Forelimb muscle (tissue), 1 donor: ENCODE measurements around the gene ATP6V1G3. TPM values are rescaled to one million over a fixed set of nuclear protein-coding genes. Genes with fewer than 3 reads are reported as not detected.
"Not testable (repeated sequence)": the region's sequence is repeated elsewhere in the genome, so short reads cannot be mapped to it uniquely, and the experiment has no call there.

Source experiments
- DNase-seq: peaks from one replicate; pipeline ENCODE4 v3.0.0-alpha.2; 2013; ENCODE audit warnings: low read depth
- polyA plus RNA-seq: library from polyadenylated mRNA; unstranded; fragments of 120-200 nt; gene quantifications from one replicate; pipeline ENCODE4 v1.2.1, GENCODE V29; 2013; ENCODE audit not compliant: insufficient read length

ATP6V1G3 gene, protein sequence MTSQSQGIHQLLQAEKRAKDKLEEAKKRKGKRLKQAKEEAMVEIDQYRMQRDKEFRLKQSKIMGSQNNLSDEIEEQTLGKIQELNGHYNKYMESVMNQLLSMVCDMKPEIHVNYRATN
- not detected for polyA plus RNA-seq

DNA sequence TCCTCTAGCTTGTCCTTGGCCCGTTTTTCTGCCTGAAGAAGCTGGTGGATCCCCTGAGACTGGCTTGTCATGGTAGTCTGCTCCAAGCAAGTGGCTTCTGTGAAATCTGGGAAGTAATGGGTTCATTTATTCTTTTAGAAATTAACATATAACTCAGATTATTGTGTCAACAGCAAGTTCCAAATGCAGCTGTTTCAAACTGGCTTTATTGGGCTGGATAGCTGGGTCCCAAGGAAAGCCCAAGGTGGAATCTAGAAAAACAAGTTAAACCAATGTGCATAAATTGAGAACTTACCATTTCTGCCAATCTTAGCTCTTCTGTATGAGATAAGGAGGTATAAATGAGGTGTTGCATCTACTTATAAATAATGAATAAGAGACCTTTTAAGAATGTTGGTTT lies at the start of gene ATP6V1G3:
Gene ATP6V1G3, minus strand, starts transcription at position 101 of the 400 bp plus-strand sequence. Its CDS starts 30 bp downstream, at position 71.
- DNase-seq, result no peak

DNA sequence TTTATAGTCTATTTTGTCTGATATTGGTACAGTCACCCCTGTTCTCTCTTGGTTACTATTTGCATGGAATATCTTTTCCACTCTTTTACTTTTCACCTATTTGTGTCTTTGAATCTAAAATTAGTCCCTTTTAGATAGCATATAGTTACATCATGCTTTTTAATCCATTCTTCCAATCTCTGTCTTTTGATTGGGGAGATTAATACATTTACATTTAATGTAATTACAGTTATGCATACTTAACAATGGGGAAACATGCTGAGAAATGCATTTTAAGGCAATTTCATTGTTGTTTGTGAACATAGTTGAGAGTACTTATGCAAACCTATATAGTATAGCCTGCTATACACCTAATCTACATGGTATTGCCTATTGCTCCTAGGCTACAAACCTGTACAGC lies 48.4 kb upstream of the ATP6V1G3 start:
- no peak for DNase-seq

DNA sequence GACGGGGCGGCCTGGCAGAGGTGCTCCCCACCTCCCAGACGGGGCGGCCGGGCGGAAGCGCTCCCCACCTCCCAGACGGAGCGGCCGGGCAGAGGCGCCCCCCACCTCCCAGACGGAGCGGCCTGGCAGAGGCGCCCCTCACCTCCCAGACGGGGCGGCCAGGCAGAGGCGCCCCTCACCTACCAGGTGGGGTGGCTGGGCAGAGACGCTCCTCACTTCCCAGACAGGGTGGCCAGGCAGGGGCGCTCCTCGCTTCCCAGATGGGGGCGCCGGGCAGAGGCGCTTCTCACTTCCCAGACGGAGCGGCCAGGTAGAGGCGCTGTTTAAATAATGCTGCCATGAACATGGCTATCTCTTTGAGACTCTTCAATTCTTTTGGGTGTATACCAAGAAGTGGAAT lies 43.7 kb upstream of the ATP6V1G3 start:
- no peak for DNase-seq

DNA sequence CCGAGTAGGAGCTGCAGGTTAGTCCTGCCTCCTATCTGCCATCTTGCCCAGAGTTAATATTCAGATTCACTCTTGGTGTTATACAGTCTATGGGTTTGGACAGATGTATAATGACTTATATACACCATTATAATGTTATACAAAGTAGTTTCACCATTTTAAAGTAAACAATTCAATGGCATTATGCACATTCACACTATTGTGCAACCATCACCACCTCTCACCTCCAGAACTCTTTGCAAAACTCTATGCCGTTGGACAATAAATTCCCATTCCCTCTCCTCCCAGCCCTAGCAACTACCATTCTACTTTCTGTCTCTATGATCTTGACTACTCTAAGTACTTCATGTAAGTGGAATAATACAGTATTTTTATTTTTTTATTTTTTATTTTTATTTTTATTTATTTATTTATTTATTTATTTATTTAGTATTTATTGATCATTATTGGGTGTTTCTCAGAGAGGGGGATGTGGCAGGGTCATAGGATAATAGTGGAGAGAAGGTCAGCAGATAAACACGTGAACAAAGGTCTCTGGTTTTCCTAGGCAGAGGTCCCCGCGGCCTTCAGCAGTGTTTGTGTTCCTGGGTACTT lies 42.8 kb upstream of the ATP6V1G3 start:
- not testable (repeated sequence) for DNase-seq

DNA sequence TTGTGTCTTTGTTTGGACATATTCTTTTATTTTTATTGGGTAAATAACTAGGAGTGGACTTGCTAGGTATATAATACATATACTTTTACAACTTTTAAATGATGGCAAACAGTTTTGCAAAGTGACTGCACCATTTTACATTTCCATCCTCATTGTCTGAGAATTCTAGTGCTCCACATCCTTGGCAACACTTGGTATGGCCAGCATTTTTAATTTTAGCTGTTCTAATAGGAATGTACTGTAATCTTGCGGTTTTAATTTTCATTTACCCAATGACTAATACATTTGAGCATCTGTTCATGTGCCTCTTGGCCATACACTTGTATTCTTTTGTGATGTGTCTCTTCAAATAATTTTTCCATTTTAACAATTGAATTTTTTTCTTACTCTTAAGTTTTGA lies 37.0 kb upstream of the ATP6V1G3 start:
- DNase-seq, result no peak

DNA sequence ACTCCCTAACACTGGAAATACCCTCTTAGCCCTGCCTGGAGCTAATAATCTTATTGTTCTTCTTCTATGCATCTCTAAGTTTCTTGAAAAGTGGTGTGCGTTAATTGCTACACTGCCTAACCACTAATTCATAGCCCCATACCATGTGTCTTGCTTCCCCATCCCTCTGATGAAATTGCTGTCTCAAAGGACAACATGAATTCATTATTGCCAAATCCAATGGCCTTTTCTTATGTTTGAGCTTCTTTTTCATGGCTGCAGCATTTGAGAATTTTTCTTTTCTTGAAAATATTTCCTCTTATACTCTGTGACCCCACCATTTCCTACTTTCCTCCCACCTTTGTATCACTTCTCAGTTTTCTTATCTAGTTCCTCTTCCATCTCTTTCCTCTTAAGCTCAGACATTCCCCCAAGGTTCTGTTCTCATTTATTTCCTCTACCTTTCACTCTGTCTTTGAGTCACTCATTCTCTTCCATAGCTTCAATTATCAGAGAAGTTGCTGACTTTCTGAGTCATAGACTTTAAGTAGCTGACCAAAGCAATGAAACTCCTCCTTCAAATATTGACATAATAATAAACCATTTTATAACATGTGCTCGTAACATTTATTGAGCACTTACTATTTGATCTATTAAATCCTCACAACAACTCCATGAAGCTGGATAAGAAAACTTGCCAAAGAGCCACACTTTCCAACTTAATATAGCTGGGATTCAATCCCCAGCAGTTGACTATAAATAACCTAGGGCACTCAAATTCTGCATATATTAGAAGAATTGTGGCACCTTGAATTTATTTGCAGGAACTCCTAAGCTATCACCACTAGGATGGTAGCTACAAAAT lies 35.5 kb upstream of the ATP6V1G3 start:
- no peak for DNase-seq

DNA sequence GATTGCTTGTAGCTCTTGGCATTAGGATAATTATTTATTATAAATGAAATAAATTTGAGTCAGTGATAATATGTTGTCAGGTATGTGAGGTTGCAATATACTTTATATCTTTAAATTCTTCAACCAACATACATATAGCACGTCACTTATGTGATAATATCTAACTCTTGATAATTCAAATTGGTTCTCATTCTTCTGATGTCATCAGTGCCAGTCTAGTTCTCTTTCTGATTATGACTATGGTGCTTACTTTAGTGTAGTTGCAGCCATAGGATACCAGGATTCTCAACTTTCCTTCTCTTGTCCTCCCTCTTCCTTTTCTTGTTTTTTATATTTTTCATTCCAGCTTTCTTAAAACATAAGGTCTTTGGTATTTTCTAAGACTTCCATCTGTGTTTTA lies 34.8 kb upstream of the ATP6V1G3 start:
- no peak for DNase-seq

DNA sequence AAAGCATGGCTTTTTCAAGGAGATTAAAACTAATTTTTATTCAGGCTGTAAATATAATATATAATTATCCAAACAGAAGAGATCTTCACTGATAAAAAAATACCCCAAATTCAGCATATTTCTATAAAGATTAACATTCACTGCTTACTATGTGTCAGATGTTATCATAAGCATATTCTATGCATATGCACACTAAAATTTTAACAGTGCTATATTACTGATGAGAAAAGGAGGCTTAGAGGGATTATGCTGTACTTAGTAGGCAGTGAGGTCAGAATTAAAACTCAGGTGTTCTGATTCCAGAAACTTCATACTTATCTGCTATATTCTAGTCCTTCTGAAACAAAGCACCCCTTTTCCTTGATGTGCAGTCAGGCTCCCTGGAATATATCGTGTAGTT lies 33.8 kb upstream of the ATP6V1G3 start:
- DNase-seq, result no peak

DNA sequence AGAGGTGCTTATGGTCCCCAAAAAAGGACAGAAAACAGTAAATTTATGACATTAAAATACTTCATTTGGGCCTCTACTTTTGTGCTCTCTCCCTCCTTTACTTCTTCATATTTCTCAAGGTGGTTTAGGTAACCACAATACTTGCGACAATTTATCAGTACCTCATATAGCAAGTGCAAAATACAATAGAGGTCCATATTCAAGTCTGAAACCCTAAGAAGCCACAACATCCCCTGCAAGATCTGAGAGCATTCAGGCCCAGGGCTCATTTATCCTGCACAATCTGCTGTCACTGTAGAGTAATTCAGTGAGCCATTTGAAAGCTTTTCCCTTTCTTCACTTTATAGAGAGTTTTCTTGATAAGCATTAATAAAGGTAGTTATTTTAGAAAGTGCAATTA lies 24.2 kb upstream of the ATP6V1G3 start:
- no peak for DNase-seq

DNA sequence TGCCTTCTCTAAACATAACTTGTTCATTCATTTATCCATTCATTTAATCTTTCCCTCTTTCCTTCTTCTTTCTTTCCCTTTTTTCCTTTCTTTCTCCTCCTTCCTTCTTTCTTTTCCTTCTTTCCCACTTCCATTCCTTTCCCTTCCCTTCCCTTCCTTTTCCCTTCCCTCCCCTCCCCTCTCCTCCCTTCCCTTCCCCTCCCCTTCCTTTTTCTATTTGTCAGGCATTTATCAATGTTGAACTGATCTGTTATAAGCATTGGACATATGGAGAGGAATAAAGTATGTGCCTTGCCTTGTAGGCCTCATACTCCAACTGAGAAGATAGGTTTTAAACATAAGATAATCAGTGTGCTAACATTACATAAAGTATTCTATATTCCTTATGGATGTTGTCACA lies 23.7 kb upstream of the ATP6V1G3 start:
- DNase-seq, result no peak

DNA sequence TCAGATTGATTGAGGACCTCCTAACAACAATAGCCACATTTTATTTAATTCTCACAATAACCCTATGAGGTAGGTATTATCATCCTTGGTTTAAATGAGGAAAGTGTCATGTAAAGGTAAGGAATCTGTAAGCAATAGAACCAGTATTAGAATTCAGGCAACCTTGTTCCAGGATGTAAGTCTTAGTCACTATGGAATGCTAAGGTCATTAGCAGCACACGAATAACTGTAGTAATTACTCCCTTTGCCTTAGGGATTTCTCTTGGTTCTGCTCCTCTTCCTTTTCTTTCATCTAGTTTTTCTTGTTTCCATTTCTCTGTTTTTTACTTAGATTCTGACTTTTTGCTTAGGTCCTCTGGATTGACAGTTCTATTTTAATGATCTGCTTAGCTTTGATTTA lies 23.1 kb upstream of the ATP6V1G3 start:
- no peak for DNase-seq

DNA sequence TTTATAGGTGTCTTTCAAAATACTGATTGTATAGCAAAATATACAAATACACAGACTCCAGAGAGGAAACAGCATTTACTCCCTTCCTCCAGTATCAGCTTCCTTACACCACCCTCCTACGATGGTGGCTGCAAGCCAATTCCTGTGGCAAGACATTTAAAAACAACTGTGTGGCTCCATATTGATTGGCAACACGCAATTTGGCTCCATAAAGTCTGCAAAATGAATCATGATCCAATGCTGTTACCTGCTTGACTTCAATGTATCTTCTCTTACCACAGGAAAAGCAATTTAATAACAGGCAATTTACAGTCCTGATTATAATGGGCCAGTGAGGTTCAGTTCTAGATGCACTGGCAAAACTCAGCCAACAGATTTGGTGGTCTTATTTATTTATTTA lies 19.7 kb upstream of the ATP6V1G3 start:
- no peak for DNase-seq

DNA sequence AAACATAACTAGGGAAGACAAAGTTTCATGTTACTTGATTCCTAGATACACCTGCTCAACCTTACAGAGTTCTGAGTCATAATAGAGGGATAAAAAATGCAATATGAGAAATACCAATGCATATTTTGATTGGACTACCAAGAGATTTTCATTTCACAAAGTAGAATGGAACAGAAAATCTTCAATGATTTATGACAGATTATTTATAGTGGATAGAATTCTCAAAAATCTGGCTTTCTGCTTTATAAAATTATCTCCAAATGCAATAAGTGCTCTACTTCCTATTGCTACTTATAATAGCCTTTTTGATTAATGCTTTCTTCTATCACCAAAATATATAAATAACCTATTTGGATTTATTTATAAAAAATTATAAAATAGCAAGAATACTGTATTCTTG lies 18.9 kb upstream of the ATP6V1G3 start:
- DNase-seq, result no peak

DNA sequence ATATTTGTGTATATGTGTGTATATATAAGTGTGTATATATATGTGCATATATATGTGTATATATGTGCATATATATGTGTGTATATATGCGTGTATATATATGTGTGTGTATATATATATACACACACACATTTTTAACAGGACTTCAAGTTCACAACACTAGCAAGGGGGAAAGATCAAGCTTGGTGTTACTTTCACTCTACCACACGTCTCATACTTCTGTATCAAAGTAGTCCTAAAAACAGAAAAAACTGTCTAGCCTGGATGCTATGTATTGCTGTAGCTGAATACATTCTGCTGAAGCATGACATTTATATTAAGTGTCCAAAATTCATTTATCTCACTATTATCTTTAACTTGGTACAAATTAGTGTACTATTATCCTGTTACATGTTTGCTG lies 17.9 kb upstream of the ATP6V1G3 start:
- DNase-seq, result no peak

DNA sequence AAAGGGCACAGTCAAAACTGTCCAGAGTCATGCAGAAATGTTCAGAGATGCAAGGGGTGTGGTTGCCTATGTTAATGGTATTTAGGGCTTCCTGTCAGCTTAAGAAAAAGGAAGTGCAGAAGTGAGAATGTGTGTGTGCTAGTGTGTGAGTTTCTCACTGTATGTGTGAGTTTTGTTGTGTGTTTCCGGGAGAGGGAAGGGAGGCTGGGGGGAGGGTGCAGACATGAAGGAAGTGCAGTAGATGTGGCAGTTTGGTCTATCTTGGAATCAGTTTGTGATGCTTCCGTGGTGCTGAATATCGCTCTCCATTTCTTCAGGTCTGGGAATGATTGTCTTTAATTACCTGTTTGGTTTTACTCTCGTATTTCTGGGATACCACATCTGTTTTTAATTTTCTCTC lies 16.5 kb upstream of the ATP6V1G3 start:
- peak; percentile 25 for DNase-seq

DNA sequence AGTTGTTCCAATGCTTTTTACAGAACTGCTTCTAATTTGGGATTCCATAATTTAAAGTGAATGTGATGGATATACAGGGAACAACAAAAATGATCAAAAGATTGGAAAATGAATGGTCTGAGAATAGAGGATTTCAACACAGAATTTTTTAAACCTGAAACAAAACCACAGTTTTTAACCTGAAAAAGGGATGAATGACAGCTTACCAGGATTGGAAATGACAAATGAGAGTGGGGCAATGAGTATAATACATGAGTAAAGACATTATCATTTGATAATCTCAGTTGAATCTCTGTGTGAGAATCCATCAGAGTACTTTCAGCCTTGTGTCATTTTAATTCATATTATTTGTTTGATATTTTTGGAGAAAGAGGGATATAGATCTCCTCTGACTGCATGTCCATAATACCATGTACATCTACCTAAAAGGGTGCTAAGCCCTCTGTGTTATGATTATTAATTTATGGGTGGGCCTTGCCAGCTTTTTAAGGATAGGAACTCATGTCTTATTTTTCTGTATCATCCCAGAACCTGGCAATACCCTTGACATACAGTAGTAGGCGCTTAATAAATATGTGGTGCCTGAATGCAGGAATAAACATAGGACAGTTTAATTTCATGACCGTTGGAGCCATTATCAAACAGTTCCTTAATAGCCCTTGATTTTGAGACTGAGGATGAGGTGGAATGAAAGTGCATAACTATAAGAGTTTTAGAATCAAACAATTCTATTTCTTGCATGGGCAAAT lies 12.4 kb upstream of the ATP6V1G3 start:
- DNase-seq, result no peak

DNA sequence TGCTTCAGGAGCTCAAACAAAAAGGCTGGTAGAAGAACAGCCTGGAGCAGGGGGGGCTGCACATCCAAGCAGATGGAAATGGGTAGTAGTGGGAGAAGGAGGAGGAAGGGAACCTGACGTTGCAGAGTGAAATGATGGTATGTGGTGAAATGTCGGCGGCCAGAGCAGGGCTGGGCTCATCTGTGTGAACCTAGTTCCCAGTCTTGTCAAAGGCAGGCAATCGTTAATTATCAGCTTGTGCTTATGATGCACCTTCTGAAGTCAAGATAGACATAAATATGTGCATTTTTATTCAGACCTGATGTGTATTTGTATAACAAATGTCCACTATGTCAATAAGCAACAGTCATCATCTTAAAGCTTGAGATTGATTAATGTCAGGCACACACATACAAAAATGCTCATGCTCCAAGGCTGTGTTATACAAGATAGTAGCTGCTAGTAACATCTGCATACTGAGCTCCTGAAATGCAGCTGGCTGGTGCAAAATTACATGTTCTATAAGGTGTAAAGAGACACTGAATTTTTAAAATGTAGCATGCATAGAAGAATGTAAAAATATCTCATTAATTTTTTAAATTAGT lies 10.6 kb upstream of the ATP6V1G3 start:
- DNase-seq, result no peak

DNA sequence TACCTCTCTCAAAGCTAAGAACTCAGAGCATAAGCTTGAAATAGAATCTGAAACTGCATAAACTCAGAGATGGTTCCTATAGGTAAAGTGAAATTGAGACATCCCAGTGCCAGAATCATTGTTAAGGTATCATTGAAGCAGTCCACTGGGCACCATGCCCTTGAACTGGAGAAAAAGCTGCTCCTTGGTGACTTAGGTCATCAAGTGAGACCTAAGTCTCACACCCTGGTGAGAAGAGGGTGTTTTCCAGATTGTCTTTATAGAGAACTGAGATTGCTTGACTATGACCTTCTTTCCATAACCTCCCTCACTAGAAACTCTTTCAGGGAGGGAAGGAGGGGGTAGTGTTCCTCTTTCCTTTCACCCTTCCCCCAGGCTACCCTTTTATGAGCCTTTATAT lies 9.4 kb upstream of the ATP6V1G3 start:
- DNase-seq, result no peak

DNA sequence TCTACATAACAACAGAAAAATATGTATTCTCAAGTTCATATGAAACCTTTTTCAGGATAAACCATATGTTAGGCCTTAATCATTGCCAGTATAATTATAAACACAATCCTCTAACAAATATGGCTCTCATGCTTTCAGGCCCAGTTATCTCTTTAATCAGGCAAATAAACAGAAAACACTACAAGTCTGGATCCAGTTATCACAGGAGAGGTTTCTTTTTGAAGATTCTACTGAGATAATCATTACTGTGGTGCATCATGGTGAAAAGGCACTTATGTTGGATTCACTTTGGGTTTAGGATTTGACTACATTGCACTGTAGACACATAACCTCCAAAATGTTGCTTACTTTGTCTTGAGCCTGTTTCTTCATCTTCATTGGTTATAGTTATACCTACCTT lies 8.4 kb upstream of the ATP6V1G3 start:
- no peak for DNase-seq

DNA sequence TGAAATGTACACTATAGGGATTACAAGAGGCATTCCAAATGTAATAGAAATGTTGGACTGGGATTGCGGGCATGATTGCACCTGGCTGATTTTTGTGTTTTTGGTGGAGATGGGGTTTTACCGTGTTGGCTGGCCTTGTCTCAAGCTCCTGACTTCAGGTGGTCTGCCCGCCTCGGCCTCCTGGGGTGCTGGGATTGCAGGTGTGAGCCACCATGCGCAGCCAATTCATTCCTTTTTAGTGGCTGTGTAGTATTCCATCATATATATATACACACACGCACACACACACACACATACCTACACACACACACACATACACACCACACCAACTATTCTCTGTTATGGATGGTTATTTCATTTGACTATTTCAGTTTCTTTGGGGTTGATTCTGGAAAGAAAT lies 4.7 kb upstream of the ATP6V1G3 start:
- no peak for DNase-seq

DNA sequence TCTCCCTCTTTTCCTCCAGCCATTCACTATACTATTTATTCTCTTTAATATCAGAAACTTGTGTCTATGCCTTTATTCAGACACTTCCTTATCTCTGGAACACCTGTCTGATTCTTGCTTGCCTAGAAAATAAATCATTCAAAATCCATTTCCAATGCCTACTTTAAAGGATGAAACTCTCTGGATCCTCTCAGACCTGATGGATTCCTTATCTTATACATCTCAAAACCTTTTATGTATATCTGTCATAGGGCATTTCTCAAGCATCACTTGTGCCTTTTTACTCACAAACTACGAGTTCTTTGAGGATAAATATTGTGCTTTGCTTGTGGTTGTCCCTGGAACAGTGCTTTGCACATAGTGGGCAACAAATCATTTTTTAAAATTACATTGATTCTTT lies 3.8 kb upstream of the ATP6V1G3 start:
- no peak for DNase-seq

DNA sequence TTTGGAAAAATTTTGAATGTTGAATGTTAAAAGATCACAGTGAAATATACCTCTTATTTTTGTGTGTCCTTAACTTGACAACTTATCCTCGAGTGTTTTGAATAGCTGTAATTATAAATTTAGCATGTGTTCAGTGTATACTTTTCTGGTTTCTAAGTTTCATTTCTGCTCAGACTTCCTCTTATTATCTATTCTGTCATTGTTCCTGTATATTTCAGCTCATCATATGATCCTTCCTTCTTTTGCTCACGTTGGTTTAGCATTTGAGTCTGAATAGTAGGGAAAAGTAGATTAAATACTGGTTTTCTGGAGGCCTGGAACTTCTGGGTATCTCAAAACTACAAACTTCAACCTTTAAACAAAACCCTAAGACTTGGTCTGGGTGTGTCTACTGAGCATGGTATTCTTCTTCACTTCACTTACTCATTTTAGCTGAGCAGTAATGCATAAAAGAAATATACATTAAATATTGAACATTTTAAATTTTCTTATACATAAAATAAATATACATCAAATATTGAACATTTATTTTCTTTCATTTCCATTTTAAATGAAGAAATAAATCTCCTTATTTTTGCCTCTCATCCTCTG lies 3.3 kb upstream of the ATP6V1G3 start:
- DNase-seq, result no peak
